SKM-1 treated with dmso at 0.1 percent for 144 hours (cell line): Measurements from ENCODE around the gene HNF1B.
"Not testable (repeated sequence)": the region's sequence is repeated elsewhere in the genome, so short reads cannot be mapped to it uniquely, and the experiment has no call there.

ENCODE experiments used
- DNase-seq: peaks from one replicate; lab custom pipeline; 2025; ENCODE audit not compliant: unreplicated experiment; lab: John Stamatoyannopoulos, UW

HNF1B gene

DNA sequence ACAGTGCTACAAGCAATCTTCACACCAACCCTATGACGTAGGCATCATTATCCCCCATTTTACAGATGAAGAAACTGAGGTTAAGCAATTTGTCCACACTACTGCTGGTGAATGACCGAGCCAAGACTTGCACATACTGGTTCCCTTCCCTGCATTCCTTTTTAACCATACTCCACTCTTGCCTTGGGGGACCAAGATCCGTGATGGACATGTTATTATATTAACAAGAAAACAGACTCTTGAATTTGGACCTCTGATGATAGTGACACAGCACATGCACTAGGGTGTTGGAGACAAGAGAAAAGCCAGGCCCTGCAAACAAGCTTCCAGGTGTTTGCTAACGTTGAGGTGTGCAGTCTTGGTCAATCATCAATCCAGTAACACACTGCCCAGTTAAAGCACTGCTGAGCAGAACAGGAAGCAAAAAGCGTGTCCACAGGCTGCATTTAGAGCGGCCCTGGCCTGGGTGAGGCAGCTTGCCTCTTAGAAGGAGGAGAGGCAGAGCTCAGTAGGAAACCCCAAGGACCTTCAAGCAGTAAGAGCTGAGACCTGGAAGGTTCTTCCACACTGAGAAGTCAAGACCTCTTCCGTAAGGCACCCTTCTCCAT lies 36.7 kb downstream of the HNF1B start:
- no peak for DNase-seq

DNA sequence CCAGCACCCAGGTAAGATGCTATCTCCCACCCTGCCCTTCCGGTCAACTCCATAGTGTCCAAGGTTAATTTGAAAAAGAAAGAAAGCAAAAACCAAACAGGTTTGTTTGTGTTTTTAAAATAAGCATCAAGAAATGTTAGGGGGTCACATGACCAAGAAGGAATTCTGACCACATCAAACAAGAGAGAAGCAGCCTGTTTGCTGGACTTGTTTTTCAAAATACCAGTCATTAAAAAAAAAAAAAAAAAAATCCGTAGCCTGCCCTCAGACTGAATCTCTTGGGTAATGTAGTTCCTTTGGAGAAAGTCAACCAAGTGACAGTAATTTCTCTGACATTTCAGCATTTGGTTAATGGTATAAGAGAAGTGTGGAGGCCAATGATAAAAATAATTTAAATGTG lies 38.4 kb downstream of the HNF1B start:
- no peak for DNase-seq

DNA sequence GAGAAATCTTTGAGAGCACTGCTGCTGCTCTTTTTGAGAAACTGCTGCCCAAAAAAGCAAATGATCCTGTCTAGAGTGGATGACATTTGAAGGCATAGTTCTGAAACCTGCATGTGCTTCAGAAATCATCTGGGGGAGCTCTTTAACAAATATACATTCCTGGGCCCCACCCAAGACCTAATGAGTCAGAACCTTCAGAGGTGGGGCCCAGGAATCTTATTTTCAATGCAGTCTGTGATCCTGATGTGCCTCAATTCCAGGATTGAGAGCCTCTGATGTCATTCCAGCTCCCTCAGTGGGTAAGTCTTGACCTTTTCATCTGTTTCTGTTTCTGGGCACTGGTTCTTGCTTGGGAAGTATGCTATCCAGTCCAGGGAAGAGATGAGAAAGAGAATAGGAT lies 42.3 kb downstream of the HNF1B start:
- DNase-seq: no peak

DNA sequence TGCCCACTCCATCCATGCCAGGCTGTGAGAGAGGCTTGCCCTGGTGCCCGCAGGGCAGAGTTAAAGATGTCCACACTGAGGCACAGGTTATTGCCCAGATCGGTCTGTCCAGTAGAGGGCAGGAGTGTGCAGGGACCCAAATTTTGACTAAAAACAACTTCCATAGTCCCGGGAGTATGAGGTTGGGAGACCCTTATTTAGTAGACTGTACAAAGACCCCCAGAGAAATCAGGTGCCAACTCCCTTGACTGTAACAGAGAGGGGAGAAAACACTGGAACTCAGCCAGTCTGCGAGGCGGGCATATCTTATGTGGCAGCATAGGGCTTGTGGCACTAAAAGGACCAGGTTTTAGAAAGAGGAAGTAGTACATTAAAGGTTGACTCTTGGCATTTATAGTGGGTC lies 43.4 kb downstream of the HNF1B start:
- peak; percentile 59 for DNase-seq

DNA sequence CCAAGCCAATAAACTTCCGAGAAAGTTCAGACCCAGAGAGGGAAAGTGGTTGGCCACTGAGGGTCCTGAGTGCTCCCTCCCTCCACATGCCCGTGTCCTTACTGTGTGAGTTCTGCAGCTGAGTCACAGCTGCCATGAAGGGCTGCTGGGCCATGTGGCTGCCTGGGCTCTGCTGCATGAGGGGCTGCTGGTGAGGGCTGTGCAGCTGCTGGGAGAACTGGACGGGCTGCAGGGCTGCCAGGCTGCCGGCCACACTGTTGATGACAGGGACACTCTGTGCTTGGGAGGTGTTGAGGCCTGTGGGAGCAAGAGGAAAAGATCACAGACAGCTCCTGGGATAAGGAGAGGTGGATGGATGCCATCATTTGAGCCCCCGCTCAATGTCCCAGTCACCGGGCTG lies 44.0 kb downstream of the HNF1B start:
- no peak for DNase-seq

DNA sequence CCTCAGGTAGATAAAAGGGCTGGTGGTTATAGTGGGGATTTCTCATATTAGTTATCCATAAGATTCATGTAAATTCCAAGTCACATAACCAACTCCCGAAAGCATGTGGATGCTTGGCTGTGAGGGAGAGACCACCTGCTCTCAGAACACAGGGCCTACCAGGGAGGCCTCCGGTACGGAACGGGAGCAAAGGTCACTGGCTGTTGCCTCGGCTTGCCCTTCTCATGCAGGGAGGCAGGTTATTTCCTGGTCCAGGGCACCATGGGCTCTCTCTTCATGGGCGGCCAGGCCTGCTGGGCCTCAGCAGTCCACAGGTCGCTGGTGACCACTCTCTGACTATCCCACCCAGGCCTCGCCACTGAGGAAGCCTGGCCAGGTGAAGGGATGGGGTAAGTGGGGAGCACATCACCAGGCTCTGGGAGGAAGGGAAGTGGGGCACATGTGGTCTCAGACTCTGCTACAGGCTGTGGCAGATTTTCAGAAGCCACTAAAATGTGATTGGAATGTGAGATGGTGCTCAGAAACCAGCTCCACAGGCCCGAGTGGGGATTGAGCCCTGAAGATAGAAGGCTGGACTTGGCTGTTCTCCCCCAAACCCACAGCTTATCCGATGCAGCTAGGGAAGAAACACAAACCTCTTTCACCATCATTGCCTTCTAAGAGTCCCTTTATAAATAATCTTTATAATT lies 45.4 kb downstream of the HNF1B start:
- no peak for DNase-seq

DNA sequence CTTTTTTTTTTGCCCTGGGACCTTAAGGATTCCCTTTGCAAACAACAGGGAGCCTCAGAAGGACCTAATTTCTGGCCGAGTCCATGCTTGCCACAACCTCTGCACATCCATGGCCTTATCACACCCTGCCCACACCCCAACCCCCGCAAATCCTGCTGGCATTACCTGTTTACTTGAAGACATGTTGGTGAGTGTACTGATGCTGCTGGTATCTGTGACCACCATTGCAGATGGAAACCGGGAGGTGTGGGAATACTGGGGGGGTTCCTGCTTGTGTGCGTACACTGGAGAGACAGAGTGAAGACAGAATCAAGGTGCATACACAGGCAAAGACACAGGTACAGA lies 46.0 kb downstream of the HNF1B start:
- DNase-seq: no peak

DNA sequence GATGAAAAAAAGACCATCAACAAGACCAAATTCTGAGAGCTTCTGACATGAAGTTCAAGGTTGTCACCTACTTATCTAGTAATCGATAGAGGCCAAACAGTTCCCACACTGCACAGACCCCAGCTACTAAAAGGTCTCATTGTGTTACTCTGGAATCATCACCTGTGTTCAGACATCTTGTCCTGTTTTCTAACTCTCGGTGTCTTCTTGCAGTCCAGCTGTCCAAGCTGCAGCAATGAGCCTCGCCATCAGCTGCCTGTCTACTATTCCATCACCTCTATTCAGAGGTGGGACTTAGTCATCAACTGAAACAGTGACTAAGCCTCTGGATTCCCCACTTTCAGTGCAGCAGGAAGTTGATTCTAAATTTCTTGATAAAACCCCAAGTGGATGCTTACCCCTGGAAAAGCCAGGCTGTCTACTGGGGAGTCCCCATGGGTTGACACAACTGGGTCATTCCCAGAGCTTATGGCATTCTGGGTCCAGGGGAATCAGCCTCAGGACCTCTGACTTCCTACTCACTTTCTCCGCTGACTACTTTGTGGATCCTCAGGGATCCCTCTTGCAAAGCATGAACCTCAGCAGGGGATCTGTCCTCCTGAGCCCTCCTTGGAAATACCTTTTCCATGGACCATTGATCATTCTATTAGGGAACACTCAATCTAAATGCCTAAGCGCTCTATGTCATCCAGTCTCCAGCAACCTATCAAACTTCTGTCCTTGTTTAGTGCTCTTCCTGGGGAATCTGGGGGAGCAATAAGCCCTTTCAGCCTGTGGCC lies 46.5 kb downstream of the HNF1B start:
- DNase-seq: no peak

DNA sequence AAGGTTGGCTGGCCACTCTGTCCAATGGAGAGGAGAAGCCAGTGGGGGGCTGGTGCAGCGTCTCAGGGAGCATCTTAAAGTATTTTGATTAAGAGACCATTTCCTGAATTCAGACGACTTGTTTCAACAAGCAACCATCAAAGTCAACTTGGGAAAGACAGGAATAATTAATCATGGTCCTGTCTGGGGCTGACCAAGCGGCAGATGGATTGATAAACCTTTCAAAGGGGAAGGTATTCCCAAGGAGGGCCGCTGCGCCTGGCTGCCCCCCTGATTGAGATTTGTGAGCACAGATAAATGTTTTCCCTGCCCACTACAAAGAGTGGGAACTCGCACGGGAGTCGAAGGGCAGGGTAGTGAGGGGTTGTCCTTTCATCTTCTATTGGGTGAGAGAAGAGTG lies 47.5 kb downstream of the HNF1B start:
- DNase-seq: no peak

DNA sequence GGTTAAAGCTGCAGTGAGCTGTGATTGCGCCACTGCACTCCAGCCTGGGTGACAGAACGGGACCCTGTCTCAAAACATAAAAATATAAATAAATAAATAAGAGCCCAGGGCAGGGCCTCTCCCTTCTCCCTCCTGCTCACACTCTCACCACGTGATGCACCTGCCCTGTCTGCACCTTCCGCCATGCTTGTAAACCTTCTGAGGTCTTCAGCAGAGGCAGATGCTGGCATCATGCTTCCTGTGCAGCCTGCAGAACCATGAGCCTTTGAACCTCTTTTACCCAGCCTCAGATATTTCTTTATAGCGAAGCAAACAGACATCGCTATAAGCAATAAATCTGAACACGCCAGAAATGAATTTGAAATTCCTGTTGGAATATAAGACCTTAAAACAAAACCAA lies 48.5 kb downstream of the HNF1B start:
- no peak for DNase-seq

DNA sequence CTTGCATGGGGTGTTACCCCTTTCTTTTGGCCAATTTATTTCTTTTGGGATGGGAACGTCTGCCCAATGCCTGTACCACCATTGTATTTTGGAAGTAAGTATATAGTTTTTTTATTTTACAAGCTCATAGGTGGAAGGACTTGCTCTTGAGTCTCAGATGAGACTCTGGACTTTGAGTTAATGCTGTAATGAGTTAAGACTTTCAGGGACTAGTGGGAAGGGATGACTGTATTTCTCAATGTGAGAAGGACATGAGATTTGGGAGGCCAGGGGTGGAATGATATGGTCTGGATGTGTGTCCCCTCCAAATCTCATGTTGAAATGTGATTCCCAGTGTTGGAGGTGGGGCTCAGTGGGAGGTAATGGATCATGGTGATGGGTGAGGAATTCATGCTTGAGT lies 49.1 kb downstream of the HNF1B start:
- no peak for DNase-seq

DNA sequence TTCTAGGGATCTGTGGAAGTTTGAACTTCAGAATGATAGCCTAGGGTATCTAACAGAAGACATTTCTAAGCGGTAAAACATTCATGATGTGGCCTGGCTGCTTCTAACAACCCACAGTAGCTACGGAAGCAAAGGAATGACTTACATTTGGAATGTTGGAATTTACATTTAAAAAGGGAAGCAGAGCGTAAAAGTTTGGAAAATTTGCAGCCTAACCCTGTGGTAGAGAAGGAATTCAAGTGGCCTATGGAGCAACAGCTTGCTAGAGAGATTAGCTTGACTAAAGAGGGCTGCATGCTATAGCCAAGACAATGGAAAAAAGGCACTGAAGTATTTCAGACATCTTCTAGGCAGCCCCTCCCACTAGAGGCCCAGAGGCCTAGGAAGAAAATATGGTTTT lies 50.1 kb downstream of the HNF1B start:
- no peak for DNase-seq

DNA sequence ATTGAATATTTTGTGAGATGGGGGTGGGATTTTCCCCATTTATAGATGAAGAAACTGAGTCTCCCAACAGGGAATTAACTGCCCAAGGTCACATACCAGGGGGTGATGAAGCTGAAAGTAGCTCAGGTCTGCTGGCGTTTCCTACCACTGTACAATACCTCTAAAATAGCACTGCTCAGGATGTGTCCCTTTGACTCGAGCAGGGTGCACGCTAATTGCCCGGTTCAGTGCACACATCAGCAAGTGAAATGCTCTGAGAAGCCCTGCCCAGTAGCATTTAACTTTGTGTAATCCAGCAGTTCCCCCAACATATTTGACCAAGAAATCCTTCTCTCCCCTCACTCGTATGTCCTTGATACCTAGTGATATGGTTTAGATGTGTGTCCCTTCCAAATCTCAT lies 51.5 kb downstream of the HNF1B start:
- no peak for DNase-seq

DNA sequence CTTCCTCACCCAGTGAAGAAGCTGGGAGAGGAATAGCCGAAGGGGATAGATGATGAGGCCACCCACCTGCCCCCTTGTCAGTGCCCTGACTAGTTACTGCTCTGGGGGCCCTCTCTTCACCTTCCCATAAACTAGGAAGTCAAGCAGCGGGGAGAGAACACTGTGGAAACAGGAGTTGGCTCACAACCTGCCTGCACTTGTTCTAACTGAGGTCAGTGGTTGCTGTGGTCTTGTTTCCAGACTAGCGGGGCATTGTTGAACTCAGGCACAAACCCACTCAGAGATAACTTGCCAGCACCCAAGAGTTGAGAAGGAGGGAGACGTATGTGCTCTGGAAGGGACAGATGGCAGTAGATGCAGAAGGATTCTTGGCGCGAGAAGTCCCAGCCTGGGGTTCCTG lies 53.1 kb downstream of the HNF1B start:
- no peak for DNase-seq

DNA sequence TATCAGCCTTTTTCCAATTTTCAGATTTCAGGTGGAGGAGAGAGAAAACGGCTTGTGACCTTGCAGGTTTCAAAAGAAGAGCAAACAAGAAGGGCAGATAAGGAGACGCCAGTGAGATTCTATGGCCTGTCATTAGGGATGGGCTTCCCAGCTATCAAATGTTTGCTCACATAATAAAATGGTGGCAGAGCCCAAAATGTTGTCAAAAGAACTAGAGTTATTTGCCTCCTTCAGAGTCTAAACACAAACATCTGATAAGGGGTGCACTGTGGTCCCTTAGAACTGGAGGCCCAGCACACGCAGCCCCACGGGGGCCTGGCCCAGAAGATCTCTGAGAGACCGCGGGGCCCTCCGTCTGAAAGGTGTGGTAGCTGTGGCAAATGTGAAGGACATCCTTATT lies 55.5 kb downstream of the HNF1B start:
- no peak for DNase-seq

DNA sequence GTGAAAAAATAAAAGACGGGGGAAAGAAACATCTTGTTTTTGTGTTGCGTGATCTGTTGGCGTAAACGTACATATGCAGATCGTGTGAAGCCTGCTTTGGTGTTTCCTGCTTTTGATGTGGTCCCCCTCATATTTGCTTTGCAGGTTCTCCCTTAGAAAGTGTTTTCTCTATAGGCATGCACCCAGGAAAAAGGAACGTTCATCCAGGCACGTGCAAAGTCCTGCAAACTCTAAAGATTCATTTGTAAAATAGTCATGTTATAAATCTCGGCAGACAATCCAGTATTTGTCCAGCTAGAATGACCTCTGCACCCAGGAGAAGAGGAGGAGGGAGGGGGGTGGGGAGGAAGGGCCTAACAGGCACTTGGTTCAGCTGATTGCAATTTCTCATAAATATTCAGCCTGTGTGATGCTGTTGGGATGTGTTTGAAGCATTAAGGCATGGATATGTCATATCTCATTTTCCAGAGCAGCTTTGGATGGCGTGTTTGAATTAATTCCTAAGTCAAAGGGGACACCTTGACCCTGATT lies 61.3 kb downstream of the HNF1B start:
- no peak for DNase-seq

DNA sequence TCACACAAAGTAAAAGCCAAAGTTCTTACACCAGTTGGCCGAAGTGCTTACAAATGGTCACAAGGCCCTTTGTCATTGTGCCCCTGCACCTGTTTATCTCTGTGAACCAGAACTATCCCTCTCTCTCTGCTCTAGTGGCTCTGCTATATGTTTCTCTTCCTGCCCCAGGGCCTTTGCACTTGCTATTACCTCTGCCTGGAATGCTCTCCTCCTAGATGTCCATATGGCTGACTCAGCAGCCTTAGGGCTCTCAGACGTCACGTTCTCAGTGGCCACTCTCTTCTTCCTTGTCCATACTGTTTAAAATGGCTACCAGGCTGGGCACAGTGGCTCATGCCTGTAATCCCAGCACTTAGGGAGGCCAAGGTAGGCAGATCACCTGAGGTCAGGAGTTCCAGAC lies 62.9 kb downstream of the HNF1B start:
- no peak for DNase-seq

DNA sequence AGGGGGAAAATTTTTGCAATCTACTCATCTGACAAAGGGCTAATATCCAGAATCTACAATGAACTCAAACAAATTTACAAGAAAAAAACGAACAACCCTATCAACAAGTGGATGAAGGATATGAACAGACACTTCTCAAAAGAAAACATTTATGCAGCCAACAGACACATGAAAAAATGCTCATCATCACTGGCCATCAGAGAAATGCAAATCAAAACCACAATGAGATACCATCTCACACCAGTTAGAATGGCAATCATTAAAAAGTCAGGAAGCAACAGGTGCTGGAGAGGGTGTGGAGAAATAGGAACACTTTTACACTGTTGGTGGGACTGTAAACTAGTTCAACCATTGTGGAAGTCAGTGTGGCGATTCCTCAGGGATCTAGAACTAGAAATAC lies 64.9 kb downstream of the HNF1B start:
- not testable (repeated sequence) for DNase-seq

DNA sequence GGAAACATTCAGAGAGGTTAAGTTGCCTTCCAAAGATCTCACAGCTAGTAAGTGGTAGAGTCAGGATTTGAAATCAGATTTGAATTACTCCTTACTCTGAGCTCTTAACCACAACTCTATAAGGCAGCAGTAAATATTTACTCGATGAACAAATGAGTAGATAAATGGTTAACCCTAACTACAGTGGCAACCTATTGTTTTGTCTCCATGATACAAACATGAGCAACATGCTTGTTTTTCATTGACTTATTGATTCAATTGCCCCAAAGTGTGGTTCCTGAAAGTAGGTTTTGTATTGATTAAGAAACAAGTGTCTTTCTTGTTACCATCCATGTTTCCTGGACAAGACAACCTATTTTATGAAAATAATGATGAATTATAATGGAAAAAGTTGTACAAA lies 66.8 kb downstream of the HNF1B start:
- no peak for DNase-seq

DNA sequence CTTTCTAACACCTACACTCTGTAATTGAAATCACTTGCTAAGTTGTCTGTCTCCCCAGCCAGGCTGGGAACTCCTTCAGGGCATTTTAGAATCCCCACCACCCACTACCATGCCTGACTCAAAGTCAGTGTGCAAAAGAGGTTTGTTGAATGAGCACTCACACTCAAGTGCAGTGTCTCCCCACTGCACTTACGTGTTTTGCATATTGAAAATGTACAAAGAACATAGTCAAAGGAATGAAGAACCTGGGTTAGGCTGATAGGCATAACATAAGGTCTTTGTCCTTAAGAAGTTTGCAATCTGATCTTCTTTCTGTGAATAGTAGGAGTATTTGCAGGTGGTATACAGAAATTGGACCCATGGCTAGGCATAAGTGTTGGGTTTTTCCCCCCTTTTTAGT lies 67.8 kb downstream of the HNF1B start:
- DNase-seq: no peak

DNA sequence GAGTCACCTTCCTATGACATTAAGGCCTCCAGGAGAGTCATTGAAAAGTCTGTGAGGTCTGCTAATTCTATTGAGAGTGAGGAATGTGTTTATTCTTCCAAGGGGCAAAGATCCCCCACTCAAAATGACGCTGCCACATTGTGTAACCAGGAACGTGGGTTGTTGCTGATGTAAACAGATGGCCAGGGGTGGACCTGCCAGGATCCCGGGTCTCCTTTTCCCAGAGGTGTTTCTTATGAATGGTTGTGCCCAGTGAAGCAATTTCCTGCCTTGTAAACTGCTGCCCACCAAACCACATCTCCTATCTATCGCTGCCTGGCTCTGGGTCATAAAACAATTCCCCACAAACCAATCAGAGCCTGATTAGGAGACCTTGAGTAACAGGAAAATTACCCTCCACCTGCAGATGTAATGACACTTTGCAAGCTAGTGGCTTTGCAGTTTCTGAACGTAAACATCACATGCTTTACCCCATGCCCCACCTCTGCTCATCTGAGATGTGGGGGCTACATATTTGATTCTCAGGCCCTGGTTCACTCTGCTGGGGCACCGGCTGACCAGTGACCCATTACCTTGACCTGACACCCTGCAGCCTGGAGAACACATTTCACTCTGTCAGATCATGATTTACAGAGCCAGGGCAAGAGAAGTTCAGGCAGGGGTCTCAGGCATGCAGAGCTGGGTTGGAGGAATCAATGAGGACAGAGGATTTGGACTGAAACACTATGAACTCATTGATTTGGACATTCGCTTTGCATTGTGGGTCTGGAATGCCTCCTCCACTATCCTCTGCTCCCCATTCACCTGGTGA lies 68.5 kb downstream of the HNF1B start:
- no peak for DNase-seq
